GM19438 (cell line): ENCODE data around the gene CYS1.
"Not testable (repeated sequence)": the region's sequence is repeated elsewhere in the genome, so short reads cannot be mapped to it uniquely, and the experiment has no call there.

Source experiments
- ATAC-seq: cut with Tn5 transposase; IDR thresholded peaks from one replicate; pipeline ENCODE4 v1.9.1; 2021; ENCODE audit warnings: low read depth; ENCODE audit not compliant: unreplicated experiment

CYS1 gene

GRCh38 chr2:10094271-10094814 is 14.1 kb upstream of the CYS1 start:
- ATAC-seq = no peak

DNA sequence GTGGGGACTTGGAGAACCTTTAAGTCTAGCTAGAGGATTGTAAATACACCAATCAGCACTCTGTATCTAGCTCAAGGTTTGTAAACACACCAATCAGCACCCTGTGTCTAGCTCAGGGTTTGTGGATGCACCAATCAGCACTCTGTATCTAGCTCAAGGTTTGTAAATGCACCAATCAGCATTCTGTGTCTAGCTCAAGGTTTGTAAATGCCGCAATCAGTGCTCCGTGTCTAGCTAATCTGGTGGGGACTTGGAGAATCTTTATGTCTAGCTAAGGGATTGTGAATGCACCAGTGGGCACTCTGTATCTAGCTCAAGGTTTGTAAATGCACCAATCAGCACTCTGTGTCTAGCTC is 11.7 kb upstream of the CYS1 start:
- not testable (repeated sequence) for ATAC-seq

DNA sequence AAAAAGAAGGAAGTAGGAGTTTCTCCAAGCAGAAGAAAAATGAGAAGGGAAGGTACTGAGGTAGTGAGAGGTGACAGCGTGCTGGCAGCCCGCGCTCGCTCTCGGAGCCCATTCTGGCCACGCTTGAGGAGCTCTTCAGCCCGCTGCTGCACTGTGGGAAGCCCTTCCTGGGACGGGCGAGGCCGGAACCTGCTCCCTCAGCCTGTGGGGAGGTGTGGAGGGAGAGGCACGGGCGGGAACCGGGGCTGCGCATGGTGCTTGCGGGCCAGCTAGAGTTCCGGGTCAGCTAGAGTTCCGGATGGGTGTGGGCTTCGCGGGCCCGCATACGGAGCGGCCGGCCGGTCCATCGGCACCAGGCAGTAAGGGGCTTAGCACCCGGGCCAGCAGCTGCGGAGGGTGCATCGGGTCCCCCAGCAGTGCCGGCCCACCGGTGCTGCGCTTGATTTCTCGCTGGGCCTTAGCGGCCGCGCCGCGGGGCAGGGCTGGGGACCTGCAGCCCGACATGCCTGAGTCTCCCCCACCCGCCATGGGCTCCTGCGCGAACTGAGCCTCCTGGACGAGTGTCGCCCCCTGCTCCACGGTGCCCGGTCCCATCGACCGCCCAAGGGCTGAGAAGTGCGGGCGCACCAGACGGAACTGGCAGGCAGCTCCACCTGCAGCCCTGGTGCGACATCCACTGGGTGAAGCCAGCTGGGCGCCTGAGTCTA is 11.1 kb upstream of the CYS1 start:
- no peak for ATAC-seq

- ATAC-seq = peak; percentile 50
Observed at GRCh38 chr2:10089565-10090190, 9.5 kb upstream of the CYS1 start.

GRCh38 chr2:10087360-10087759 is 7.1 kb upstream of the CYS1 start:
- no peak for ATAC-seq

DNA sequence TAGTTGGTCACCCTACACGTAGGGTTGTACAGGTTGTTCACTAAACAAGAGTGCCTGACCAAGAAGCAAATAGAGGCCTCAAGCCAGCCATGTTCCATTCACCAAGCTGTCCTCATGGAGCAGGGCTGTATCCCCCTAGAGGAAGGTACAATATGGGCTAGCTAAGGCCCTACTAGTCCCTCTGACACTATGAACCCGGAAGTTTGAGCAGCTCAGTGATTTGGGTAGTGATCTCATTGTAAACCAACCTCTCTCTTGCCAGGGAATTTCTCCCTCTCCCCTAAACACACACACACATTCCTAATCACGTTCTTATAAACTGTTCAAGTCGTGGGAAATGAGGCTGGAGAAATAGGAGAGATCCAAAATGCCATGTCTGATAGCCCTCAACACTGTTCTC is 6.7 kb upstream of the CYS1 start:
- no peak for ATAC-seq

DNA sequence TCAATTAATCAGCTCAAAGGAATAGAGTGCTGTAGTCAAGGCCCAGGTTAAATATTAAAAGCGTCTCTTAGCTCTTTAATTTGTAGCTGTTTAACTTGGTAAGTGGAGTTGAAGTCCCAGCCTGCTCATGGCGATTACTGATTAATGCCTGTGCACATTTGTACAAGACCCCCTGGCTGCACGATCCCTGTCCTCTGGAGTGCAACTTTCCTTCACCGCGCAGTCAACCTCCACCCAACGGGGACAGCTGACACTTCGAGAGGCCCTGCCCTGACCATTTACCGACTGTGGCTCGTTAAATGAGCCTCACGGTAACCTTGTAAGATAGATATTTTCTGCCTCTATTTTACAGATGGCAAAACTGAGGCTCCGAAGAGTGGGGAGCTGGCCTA is 5.5 kb upstream of the CYS1 start:
- no peak for ATAC-seq

- no peak for ATAC-seq
Observed at GRCh38 chr2:10085043-10085667, 4.9 kb upstream of the CYS1 start.

GRCh38 chr2:10084223-10084865 is 4.1 kb upstream of the CYS1 start:
- peak; percentile 1 for ATAC-seq

DNA sequence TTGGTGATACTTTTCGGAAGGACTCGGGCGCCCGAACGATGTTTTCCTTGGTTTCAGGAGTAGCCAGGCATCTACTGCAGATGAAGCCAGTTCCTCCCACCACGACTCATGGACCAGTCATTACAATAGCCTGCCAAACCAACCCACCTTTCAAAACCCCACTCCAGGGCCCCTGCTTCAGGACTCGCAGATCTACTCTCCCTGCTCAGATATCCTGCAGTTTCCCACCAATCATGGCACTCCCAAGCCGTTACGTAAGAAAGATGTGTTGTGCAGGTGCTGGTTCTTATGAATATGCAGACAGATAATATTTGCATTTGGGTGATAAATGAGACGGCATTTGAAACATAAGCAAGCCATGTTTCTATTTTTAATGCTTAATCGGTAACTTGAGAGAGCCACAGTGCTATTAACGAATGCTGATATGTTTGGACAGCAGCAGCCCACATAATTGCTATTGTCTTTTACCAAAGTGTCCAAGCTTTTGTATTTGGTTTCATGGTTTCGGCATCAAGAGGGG is 3.5 kb upstream of the CYS1 start:
- ATAC-seq = peak; percentile 31

DNA sequence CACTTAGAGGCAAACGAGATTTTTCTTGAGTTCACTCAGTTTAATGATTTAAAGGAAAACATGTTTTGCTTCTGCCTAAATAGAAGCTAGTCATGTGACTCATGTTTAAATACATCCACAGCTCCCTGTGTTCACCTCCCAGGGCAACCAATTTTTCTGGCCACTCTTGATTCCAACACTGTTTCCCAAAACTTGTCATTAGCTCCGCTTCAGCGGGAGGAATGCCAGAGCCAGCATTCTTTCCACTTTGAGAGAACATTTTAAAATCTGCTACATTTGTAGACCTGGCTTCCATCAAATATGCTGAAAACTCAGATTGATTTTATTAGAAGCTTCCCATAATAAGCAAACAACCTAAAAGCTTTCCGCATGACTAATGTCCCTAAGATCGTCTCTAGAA is 2.8 kb upstream of the CYS1 start:
- ATAC-seq = no peak

DNA sequence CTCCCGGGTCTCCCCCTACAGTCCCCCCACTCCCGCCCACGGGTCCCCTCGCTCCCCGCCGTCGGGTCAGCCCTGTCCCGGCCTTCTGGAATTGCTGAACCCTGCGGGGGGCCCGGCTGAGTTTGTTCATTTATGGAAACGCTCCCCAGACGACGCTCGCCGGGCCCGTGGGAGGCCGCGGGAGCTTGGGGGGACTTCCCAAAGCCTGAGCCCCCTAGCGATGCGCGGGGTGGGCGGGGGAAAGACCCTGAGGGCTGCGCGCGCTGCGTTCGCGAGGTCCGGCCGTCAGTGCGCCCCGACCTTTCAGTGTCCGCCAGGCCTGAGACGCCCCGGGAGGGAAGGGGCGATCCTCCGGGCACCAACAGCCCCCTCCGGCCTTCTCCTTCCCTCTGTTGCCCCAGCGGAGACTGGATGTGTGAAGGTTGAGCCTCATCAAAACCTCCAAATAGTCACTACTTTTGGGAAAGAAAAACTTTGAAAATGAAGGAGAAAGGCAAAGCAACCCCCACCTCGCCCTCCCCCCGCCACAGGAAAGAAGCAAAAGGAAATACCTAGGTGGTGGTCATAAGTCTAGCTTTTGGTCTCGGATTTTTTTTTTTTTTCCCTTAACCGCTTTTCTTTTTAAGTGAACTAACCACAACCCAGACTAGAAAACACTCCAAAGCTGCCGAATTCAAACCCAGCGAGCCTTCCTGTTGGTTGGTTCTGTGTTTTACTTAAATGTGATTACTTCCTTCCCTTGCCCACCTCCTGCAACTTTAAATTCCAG is 509 bp upstream of the CYS1 start:
- ATAC-seq = peak; percentile 19

GRCh38 chr2:10079266-10079869 is 843 bp downstream of the CYS1 start:
- peak; percentile 9 for ATAC-seq

DNA sequence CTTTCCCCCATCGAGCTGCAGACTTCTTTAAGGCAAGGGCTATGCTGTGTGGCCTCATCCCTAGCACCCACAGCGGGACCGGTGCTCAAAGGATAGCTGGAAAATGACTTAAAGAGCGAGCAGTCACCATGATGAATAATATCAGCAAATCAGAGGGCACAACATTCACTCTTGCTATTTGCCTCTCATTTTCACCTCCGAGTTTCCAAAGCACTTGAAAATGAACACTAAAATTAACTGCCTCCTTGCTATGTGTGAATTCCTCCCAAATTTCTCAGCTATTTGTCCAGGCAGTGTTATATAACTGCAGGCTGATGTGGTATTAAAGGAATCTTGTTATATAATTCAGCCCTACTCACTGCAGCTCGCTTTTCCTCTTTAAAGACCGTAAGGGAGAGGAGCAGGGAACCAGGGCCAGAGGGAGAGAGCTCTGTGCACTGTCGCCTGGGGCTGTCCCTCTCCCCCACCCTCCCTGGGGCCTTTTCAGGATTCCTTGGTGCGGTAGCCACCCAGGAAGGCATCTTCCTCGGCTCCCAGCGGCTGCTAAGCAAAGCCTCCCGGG is 1.4 kb downstream of the CYS1 start:
- no peak for ATAC-seq

DNA sequence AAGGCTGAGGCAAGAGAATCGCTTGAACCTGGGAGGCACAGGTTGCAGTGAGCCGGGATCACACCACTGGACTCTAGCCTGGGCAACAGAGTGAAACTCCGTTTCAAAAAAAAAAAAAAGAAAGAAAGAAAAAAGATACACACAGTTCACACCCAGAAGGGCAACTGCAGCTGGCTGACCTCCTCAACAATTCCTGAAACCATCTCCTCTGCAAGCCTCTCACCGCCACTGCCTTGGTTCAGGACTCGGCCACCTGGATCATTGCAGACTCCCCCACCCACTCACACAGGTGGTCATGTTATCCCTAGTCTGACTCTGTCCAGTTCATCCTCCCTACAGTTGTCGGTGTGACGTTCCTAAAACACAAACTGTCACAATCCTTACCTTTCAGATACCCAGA is 2.2 kb downstream of the CYS1 start:
- ATAC-seq = no peak

GRCh38 chr2:10076988-10077527 is 3.2 kb downstream of the CYS1 start:
- no peak for ATAC-seq

- no peak for ATAC-seq
Observed at GRCh38 chr2:10076511-10076910, 3.7 kb downstream of the CYS1 start.

GRCh38 chr2:10075571-10076209 is 4.5 kb downstream of the CYS1 start:
- no peak for ATAC-seq

- no peak for ATAC-seq
Observed at GRCh38 chr2:10075101-10075500, 5.1 kb downstream of the CYS1 start.
